Endothelial cell of umbilical vein (primary cell): ENCODE data around the gene NMU.

ENCODE experiments used
- EZH2 ChIP-seq: IDR thresholded peaks from 2 replicates; pipeline ENCODE4 v1.6.1; 2012; ENCODE audit warnings: borderline replicate concordance, low read depth, mild to moderate bottlenecking, moderate library complexity, low read length, inconsistent platforms; ENCODE audit not compliant: severe bottlenecking
- FOS ChIP-seq: IDR thresholded peaks from 2 replicates; pipeline ENCODE4 v1.6.1; 2011; ENCODE audit warnings: mild to moderate bottlenecking, low read length, moderate library complexity, borderline replicate concordance; ENCODE audit not compliant: insufficient read depth
- GATA2 ChIP-seq: IDR thresholded peaks from 2 replicates; pipeline ENCODE4 v1.7.0; 2011; ENCODE audit warnings: low read depth, mild to moderate bottlenecking, moderate library complexity, mixed read lengths, low read length; ENCODE audit not compliant: insufficient read length, insufficient read depth
- JUN ChIP-seq: IDR thresholded peaks from 2 replicates; pipeline ENCODE4 v1.6.1; 2011; ENCODE audit warnings: borderline replicate concordance, low read depth; ENCODE audit not compliant: insufficient read length, insufficient read depth
- MYC ChIP-seq: IDR thresholded peaks from one replicate; pipeline ENCODE4 v1.6.1; 2011; ENCODE audit warnings: mild to moderate bottlenecking, low read depth, low read length
- POLR2A ChIP-seq: IDR thresholded peaks from 2 replicates; pipeline ENCODE4 v1.6.1; 2012; ENCODE audit warnings: low read depth, mild to moderate bottlenecking, control low read depth, low read length
- POLR2AphosphoS5 ChIP-seq: IDR thresholded peaks from 2 replicates; pipeline ENCODE4 v1.6.1; 2012; ENCODE audit warnings: low read depth, mild to moderate bottlenecking, control low read depth, low read length, moderate library complexity; ENCODE audit not compliant: insufficient read depth
- TF ChIP-seq, protein P1 (sequence below), 2 donors: IDR thresholded peaks; 1 replicate in 1 of 2; 2 replicates in 1 of 2; pipeline ENCODE4 v1.5.1; 2011; ENCODE audit warnings: low read length in 2 of 2, mild to moderate bottlenecking in 2 of 2, moderate library complexity in 2 of 2, control low read depth in 1 of 2, inconsistent platforms in 1 of 2, low read depth in 1 of 2; ENCODE audit not compliant: insufficient read depth in 1 of 2; ENCODE audit errors: extremely low read depth in 1 of 2
- TF ChIP-seq, protein P2 (sequence below): IDR thresholded peaks from 2 replicates; pipeline ENCODE4 v1.6.1; 2011; ENCODE audit not compliant: insufficient read depth, insufficient read length

DNA sequence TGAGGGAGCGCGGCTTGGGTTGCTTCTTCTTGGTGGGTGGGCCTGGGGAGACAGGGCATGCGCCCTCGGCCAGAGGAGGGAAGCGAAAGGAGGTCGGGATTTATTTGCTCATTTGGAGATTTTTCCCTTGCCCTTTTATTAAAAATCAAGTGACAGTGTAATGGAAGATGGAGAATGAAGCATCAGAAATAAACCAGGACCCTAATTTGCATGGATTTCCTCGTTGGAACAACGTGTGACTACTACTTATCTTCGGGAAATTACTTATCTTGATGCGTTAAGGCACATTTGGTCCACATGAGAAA, 88.7 kb downstream of the NMU start:
- TF ChIP-seq, protein P1, sequence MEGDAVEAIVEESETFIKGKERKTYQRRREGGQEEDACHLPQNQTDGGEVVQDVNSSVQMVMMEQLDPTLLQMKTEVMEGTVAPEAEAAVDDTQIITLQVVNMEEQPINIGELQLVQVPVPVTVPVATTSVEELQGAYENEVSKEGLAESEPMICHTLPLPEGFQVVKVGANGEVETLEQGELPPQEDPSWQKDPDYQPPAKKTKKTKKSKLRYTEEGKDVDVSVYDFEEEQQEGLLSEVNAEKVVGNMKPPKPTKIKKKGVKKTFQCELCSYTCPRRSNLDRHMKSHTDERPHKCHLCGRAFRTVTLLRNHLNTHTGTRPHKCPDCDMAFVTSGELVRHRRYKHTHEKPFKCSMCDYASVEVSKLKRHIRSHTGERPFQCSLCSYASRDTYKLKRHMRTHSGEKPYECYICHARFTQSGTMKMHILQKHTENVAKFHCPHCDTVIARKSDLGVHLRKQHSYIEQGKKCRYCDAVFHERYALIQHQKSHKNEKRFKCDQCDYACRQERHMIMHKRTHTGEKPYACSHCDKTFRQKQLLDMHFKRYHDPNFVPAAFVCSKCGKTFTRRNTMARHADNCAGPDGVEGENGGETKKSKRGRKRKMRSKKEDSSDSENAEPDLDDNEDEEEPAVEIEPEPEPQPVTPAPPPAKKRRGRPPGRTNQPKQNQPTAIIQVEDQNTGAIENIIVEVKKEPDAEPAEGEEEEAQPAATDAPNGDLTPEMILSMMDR (IDR thresholded peaks at IDR 0.05; ENCODE audit: extremely low read depth in 1 of 2, insufficient read depth in 1 of 2, low read depth in 1 of 2, low read length in 2 of 2) = no peak
- TF ChIP-seq EZH2 (no peak), MYC (no peak), POLR2A (no peak), POLR2AphosphoS5 (no peak), JUN (no peak), GATA2 (no peak), FOS (no peak)
- TF ChIP-seq, protein P2, sequence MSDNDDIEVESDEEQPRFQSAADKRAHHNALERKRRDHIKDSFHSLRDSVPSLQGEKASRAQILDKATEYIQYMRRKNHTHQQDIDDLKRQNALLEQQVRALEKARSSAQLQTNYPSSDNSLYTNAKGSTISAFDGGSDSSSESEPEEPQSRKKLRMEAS = no peak
